HK-2 (cell line): ENCODE measurements around the gene JAKMIP2.
"Not testable (repeated sequence)": the region's sequence is repeated elsewhere in the genome, so short reads cannot be mapped to it uniquely, and the experiment has no call there.

Experiments used
- DNase-seq: peaks from one replicate; pipeline ENCODE4 v3.0.0-alpha.2; 2018; ENCODE audit not compliant: unreplicated experiment

The JAKMIP2 gene

GRCh38 chr5:147611483-147611882 lies 171.0 kb downstream of the JAKMIP2 start:
- DNase-seq, result no peak

- DNase-seq, result no peak
Measured at GRCh38 chr5:147610798-147611197, 171.7 kb downstream of the JAKMIP2 start.

GRCh38 chr5:147601652-147602051 lies 180.9 kb downstream of the JAKMIP2 start:
- DNase-seq, result no peak

- DNase-seq, result no peak
Measured at GRCh38 chr5:147591120-147591519, 191.4 kb downstream of the JAKMIP2 start.

- DNase-seq, result no peak
Measured at GRCh38 chr5:147590096-147590495, 192.4 kb downstream of the JAKMIP2 start.

GRCh38 chr5:147586832-147587231 lies 195.7 kb downstream of the JAKMIP2 start:
- DNase-seq, result no peak

- no peak for DNase-seq
Measured at GRCh38 chr5:147586221-147586620, 196.3 kb downstream of the JAKMIP2 start.

- not testable (repeated sequence) for DNase-seq
Measured at GRCh38 chr5:147582272-147582671, 200.3 kb downstream of the JAKMIP2 start.

GRCh38 chr5:147580418-147580817 lies 202.1 kb downstream of the JAKMIP2 start:
- not testable (repeated sequence) for DNase-seq

GRCh38 chr5:147578228-147579024 lies 204.1 kb downstream of the JAKMIP2 start:
- DNase-seq, result no peak

- peak; percentile 20 for DNase-seq
Measured at GRCh38 chr5:147576646-147577535, 205.6 kb downstream of the JAKMIP2 start.

GRCh38 chr5:147575598-147575997 lies 206.9 kb downstream of the JAKMIP2 start:
- no peak for DNase-seq

- no peak for DNase-seq
Measured at GRCh38 chr5:147573211-147573610, 209.3 kb downstream of the JAKMIP2 start.

GRCh38 chr5:147568710-147569406 lies 213.7 kb downstream of the JAKMIP2 start:
- DNase-seq, result no peak

- DNase-seq, result no peak
Measured at GRCh38 chr5:147567917-147568598, 214.5 kb downstream of the JAKMIP2 start.

GRCh38 chr5:147565524-147565923 lies 217.0 kb downstream of the JAKMIP2 start:
- no peak for DNase-seq

- no peak for DNase-seq
Measured at GRCh38 chr5:147564124-147564486, 218.4 kb downstream of the JAKMIP2 start.

- no peak for DNase-seq
Measured at GRCh38 chr5:147563466-147564123, 218.9 kb downstream of the JAKMIP2 start.

GRCh38 chr5:147561435-147561834 lies 221.1 kb downstream of the JAKMIP2 start:
- DNase-seq, result no peak

- DNase-seq, result no peak
Measured at GRCh38 chr5:147560718-147561331, 221.7 kb downstream of the JAKMIP2 start.

- no peak for DNase-seq
Measured at GRCh38 chr5:147559749-147560148, 222.8 kb downstream of the JAKMIP2 start.
